HG03575 (cell line): Measurements from ENCODE around the gene SLC30A1.
A peak's percentile ranks its signal among the peaks of the same experiment; 100 is the strongest.
"Not testable (repeated sequence)": the region's sequence is repeated elsewhere in the genome, so short reads cannot be mapped to it uniquely, and the experiment has no call there.

Experiments
- ATAC-seq: cut with Tn5 transposase; IDR thresholded peaks from one replicate; pipeline ENCODE4 v1.9.1; 2021; ENCODE audit not compliant: unreplicated experiment, insufficient number of reproducible peaks, low FRiP score; ENCODE audit errors: extremely low read depth

Gene SLC30A1

GRCh38 chr1:211591980-211592493 is 13.1 kb upstream of the SLC30A1 start:
- ATAC-seq: no peak

GRCh38 chr1:211589782-211590721 is 11.1 kb upstream of the SLC30A1 start:
- ATAC-seq: no peak

GRCh38 chr1:211588711-211589110 is 9.8 kb upstream of the SLC30A1 start:
- no peak for ATAC-seq

- ATAC-seq: no peak
These were observed 8.2 kb upstream of the SLC30A1 start for GRCh38 chr1:211587123-211587522.

GRCh38 chr1:211586538-211586937 is 7.6 kb upstream of the SLC30A1 start:
- no peak for ATAC-seq

GRCh38 chr1:211583011-211583992 is 4.3 kb upstream of the SLC30A1 start:
- ATAC-seq: no peak

- no peak for ATAC-seq
These were observed 2.6 kb upstream of the SLC30A1 start for GRCh38 chr1:211581526-211581925.

GRCh38 chr1:211580303-211580687 is 1.3 kb upstream of the SLC30A1 start:
- ATAC-seq: no peak

GRCh38 chr1:211579440-211580302 is 710 bp upstream of the SLC30A1 start:
- peak; percentile 8 for ATAC-seq

- no peak for ATAC-seq
These were observed 932 bp downstream of the SLC30A1 start for GRCh38 chr1:211577819-211578639.

- no peak for ATAC-seq
These were observed 1.6 kb downstream of the SLC30A1 start for GRCh38 chr1:211577277-211577818.

- ATAC-seq: no peak
These were observed 2.2 kb downstream of the SLC30A1 start for GRCh38 chr1:211576717-211577116.

GRCh38 chr1:211574705-211575104 is 4.3 kb downstream of the SLC30A1 start:
- no peak for ATAC-seq

- ATAC-seq: no peak
These were observed 7.0 kb downstream of the SLC30A1 start for GRCh38 chr1:211571998-211572397.

GRCh38 chr1:211570378-211570777 is 8.6 kb downstream of the SLC30A1 start:
- ATAC-seq: not testable (repeated sequence)

- no peak for ATAC-seq
These were observed 12.4 kb downstream of the SLC30A1 start for GRCh38 chr1:211566431-211567025.

- ATAC-seq: no peak
These were observed 14.9 kb downstream of the SLC30A1 start for GRCh38 chr1:211564084-211564483.
